HG03469 (cell line): ENCODE measurements around the gene CCDC88C.
"Not testable (repeated sequence)": the region's sequence is repeated elsewhere in the genome, so short reads cannot be mapped to it uniquely, and the experiment has no call there.

Experiments used
- ATAC-seq: cut with Tn5 transposase; IDR thresholded peaks from one replicate; pipeline ENCODE4 v1.9.1; 2021; ENCODE audit warnings: mild to moderate bottlenecking, moderate library complexity, moderate number of reproducible peaks; ENCODE audit not compliant: unreplicated experiment

CCDC88C gene

DNA sequence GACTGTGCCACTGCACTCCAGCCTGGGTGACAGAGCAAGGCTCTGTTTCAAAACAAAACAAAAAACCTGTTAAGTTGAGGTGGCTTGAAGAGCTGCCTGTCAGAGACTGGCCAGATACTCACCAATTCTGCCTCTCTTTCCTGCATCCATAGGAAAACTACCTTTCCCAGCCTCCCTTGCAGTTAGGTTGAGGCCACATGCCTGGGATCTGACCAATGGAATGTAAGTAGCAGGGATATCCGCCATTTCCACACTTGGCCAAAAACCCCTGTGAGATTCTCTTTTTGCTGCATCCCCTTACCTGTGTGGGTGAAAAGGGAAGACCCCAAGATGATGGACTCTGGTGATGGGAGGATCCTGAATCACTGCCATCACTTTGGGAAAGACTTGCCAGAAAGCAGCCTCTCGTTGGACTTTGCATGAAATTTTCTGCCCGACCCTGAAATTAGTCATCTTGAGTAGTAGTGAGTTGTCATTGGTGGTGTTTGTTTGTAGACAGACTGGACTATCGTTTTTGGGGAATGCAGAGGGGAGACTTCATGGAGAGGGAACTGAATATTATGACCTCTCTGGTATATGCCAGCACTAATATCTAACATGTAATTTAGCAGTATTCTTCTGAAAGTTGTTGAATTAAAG is 187.1 kb downstream of the CCDC88C start:
- no peak for ATAC-seq

GRCh38 chr14:91229743-91230200 is 187.8 kb downstream of the CCDC88C start:
- ATAC-seq, result peak; percentile 64

GRCh38 chr14:91229005-91229382 is 188.6 kb downstream of the CCDC88C start:
- ATAC-seq, result no peak

- peak; percentile 70 for ATAC-seq
Measured at GRCh38 chr14:91228112-91229004, 189.3 kb downstream of the CCDC88C start.

GRCh38 chr14:91227183-91227628 is 190.4 kb downstream of the CCDC88C start:
- ATAC-seq, result no peak

DNA sequence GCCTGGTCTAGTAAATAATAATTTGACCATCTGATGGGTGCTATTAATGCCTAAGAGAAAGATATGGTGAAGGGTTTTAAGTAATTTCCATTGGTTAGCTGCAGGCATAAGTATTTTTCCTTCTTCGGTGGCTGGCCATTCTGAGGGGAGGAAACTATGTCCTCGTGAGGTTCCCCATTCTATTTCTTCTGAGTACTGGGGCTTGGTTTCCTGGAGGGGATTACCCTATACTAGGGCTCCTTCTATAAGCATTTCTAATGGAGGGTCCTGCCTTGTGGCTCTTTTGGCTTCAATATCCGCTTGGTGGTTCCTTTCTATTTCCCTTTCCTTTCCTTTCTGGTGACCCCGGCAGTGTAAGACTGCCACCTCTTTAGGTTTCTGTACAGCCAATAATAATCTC is 191.3 kb downstream of the CCDC88C start:
- ATAC-seq, result not testable (repeated sequence)

GRCh38 chr14:91225025-91225424 is 192.6 kb downstream of the CCDC88C start:
- no peak for ATAC-seq

GRCh38 chr14:91223028-91223783 is 194.4 kb downstream of the CCDC88C start:
- no peak for ATAC-seq
